PC-3 (cell line): Measurements from ENCODE around the gene TCF20. TPM values are rescaled to one million over a fixed set of nuclear protein-coding genes. Genes with fewer than 3 reads are reported as not detected.

Source experiments
- ATAC-seq: fragments of 200-7000 bp; cut with Tn5 transposase; 2 replicates; pipeline ENCODE4 v1.9.1; 2020; ENCODE audit warnings: mild to moderate bottlenecking, moderate library complexity
- BruUV-seq: library from RNA; stranded (reverse); fragments of 400-500 nt; replicated peaks from 2 replicates; lab custom pipeline; 2021; lab: Mats Ljungman, UMichigan
- CTCF ChIA-PET: fragments of 300-600 bp; sonication (Branson Sonifier 250); formaldehyde crosslinking; loops from one replicate; lab custom pipeline; 2022; ENCODE audit warnings: antibody characterized with exemption; lab: Charles Lee
- POLR2A ChIA-PET: fragments of 300-600 bp; sonication (Branson Sonifier 250); formaldehyde crosslinking; loops from one replicate; lab custom pipeline; 2022; ENCODE audit warnings: antibody characterized with exemption; ENCODE audit not compliant: unreplicated experiment; lab: Charles Lee
- DNase-seq: peaks from one replicate; pipeline ENCODE4 v3.0.0-alpha.2; 2015
- H2AFZ ChIP-seq: fragments of 300-600 bp; sonication (generic); 2 replicates; pipeline ENCODE4 v1.6.0; 2016; ENCODE audit warnings: antibody characterized with exemption, low read length
- H3F3A ChIP-seq: fragments of 300-600 bp; sonication (generic); one replicate; pipeline ENCODE4 v1.6.0; 2017; ENCODE audit warnings: antibody characterized with exemption, low read length, control low read depth, mild to moderate bottlenecking; ENCODE audit not compliant: unreplicated experiment
- H3K27ac ChIP-seq: fragments of 300-600 bp; sonication (generic); 2 replicates; pipeline ENCODE4 v1.5.1; 2016; ENCODE audit warnings: mild to moderate bottlenecking, low read length
- H3K27me3 ChIP-seq: fragments of 300-600 bp; sonication (generic); 2 replicates; pipeline ENCODE4 v1.6.1; 2016; ENCODE audit warnings: low read length, mixed read lengths
- H3K36me3 ChIP-seq: fragments of 300-600 bp; sonication (generic); 2 replicates; pipeline ENCODE4 v1.6.1; 2016; ENCODE audit warnings: low read depth, mixed run types, low read length, mixed read lengths
- H3K4me1 ChIP-seq: fragments of 300-600 bp; sonication (generic); 2 replicates; pipeline ENCODE4 v1.5.1; 2016; ENCODE audit warnings: low read length; ENCODE audit not compliant: insufficient read depth
- H3K4me2 ChIP-seq: fragments of 300-600 bp; sonication (generic); 2 replicates; pipeline ENCODE4 v1.6.0; 2016; ENCODE audit warnings: low read length
- H3K4me3 ChIP-seq: fragments of 300-600 bp; sonication (generic); 2 replicates; pipeline ENCODE4 v1.5.1; 2016; ENCODE audit warnings: mild to moderate bottlenecking, low read length, mixed read lengths
- H3K79me2 ChIP-seq: fragments of 300-600 bp; sonication (generic); 2 replicates; pipeline ENCODE4 v1.6.1; 2017; ENCODE audit warnings: low read length, mixed read lengths
- H3K9ac ChIP-seq: fragments of 300-600 bp; sonication (generic); 2 replicates; pipeline ENCODE4 v1.6.0; 2016; ENCODE audit warnings: mild to moderate bottlenecking, low read length
- H3K9me2 ChIP-seq: fragments of 300-600 bp; sonication (generic); replicated peaks from 2 replicates; pipeline ENCODE4 v1.6.1; 2016; ENCODE audit warnings: mixed run types, low read length, mixed read lengths
- H3K9me3 ChIP-seq: fragments of 300-600 bp; sonication (generic); 2 replicates; pipeline ENCODE4 v1.6.1; 2016; ENCODE audit warnings: low read length, mixed read lengths
- H4K20me1 ChIP-seq: fragments of 300-600 bp; sonication (generic); 2 replicates; pipeline ENCODE4 v1.6.1; 2016; ENCODE audit warnings: low read length, mixed read lengths
- EZH2 ChIP-seq: fragments of 300-600 bp; sonication (generic); IDR thresholded peaks from one replicate; pipeline ENCODE4 v1.6.1; 2017; ENCODE audit warnings: antibody characterized with exemption, mild to moderate bottlenecking, low read length; ENCODE audit not compliant: unreplicated experiment
- EZH2phosphoT487 ChIP-seq: fragments of 300-600 bp; sonication (generic); IDR thresholded peaks from 2 replicates; pipeline ENCODE4 v1.6.1; 2018; ENCODE audit warnings: mild to moderate bottlenecking, antibody characterized with exemption, low read length, borderline replicate concordance
- intact Hi-C: fragments of 100-400 bp; cut with micrococcal nuclease; formaldehyde crosslinking; loops from 2 replicates; pipeline ENCODE4 v1.9.0; 2023
- total RNA-seq: library from RNA; depleted of rRNA; stranded (reverse); fragments of >200 nt; gene quantifications from 2 replicates; pipeline ENCODE4 v1.2.3, GENCODE V29; 2014
- TF ChIP-seq, protein P1 (sequence below): fragments of 300-600 bp; sonication (generic); conservative IDR thresholded peaks from 2 replicates; pipeline ENCODE4 v1.5.1; 2017; ENCODE audit warnings: antibody characterized with exemption, low read depth, mild to moderate bottlenecking, low read length

Gene TCF20
- total RNA-seq, 1 experiment from 2014 or later: 36.0 TPM

DNA sequence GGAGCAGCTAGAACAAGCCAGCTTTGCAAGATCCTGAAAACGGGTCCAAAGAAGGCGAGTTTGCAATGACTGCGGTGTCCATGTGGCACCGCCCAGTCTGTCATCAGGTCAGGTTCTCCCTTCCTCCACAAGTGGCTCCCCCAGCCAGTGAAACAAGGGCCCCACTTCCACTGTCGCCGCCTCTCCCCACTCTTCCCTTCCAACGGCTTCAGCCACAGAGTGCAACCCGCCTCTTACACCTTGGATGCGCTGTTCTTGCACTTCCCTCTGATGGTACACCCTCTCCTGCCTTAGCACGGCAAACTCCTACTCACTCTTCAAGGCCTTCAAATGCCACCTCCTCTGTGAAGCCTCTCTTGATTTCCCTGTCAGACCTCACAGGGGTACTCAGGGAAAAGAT is 10.8 kb upstream of the TCF20 start:
- no peaks in the 10 kb centered on the region for H3K9me3 ChIP-seq
- intact Hi-C loops: no loop called here
- no peaks in the 10 kb centered on the region for H4K20me1 ChIP-seq
- BruUV-seq: no TSS peak
- no peaks in the 10 kb centered on the region for H3K27me3 ChIP-seq
- no peak overlapping the region for H2AFZ ChIP-seq
- POLR2A ChIA-PET: no interaction called here
- H3K79me2 ChIP-seq: no peaks in the 10 kb centered on the region
- H3K36me3 ChIP-seq: no peaks in the 10 kb centered on the region
- no peak overlapping the region for H3K4me2 ChIP-seq
- H3K9me2 ChIP-seq: no peaks in the 10 kb centered on the region
- no peak overlapping the region for H3K9ac ChIP-seq
- H3K27ac ChIP-seq: no peak overlapping the region
- ATAC-seq: no peak
- no peak overlapping the region for H3K4me3 ChIP-seq
- no peak for DNase-seq
- H3F3A ChIP-seq: no peaks in the 10 kb centered on the region
- TF ChIP-seq, protein P1, sequence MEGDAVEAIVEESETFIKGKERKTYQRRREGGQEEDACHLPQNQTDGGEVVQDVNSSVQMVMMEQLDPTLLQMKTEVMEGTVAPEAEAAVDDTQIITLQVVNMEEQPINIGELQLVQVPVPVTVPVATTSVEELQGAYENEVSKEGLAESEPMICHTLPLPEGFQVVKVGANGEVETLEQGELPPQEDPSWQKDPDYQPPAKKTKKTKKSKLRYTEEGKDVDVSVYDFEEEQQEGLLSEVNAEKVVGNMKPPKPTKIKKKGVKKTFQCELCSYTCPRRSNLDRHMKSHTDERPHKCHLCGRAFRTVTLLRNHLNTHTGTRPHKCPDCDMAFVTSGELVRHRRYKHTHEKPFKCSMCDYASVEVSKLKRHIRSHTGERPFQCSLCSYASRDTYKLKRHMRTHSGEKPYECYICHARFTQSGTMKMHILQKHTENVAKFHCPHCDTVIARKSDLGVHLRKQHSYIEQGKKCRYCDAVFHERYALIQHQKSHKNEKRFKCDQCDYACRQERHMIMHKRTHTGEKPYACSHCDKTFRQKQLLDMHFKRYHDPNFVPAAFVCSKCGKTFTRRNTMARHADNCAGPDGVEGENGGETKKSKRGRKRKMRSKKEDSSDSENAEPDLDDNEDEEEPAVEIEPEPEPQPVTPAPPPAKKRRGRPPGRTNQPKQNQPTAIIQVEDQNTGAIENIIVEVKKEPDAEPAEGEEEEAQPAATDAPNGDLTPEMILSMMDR: no peak
- TF ChIP-seq EZH2 (no peak), EZH2phosphoT487 (no peak)
- CTCF ChIA-PET: no interaction called here
- H3K4me1 ChIP-seq: no peaks in the 10 kb centered on the region

DNA sequence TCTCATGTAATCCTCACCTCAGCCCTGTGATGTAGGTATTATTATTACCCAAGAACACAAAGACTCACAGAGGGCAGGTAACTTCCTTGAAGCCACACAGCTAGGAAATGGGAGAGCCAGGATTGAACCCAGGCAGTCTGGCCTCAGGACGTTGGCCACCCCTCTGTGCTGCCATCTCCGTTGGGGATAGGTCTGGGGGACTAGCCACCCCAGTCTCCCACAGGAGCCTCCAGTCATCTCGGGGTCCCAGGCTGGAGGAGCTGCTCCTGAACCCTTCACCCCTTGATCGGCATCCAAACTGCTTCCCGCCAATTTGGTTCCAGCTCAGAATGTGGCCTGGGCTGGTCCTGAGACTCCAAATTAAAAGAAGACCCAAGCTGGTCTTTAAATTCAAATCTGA is 10.4 kb upstream of the TCF20 start:
- Histone ChIP-seq H4K20me1 (no peaks in the 10 kb centered on the region), H3K36me3 (no peaks in the 10 kb centered on the region), H3K4me3 (no peak overlapping the region), H3F3A (no peaks in the 10 kb centered on the region), H3K27ac (no peak overlapping the region), H3K79me2 (no peaks in the 10 kb centered on the region), H3K9me3 (no peaks in the 10 kb centered on the region), H2AFZ (no peak overlapping the region), H3K9me2 (no peaks in the 10 kb centered on the region), H3K9ac (no peak overlapping the region), H3K27me3 (no peaks in the 10 kb centered on the region), H3K4me2 (no peak overlapping the region), H3K4me1 (no peaks in the 10 kb centered on the region)
- intact Hi-C loops: no loop called here
- ChIA-PET POLR2A (no interaction called here), CTCF (no interaction called here)
- TF ChIP-seq EZH2phosphoT487 (no peak), EZH2 (no peak)
- TF ChIP-seq, protein P1: no peak
- no TSS peak for BruUV-seq
- DNase-seq (no peak), ATAC-seq (no peak)

DNA sequence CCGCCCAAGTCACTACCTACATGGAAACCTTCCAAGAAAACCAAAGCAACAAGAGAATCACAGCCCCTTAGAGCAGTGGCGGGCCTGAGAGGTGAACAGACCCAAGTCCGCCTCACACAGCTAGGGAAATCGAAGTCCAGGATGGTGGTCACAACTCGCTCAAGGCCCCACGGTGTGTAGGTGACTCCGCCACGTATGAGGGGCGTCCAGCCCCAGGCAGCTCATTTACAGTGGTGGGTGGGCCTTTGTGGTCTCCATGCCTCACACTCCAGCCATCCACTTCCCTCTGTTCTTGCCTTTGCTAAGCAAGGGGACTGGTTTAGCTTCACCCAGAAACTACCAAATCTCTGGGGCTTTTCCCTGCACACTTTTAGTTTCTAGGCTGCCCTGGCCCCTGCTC is 9.7 kb upstream of the TCF20 start:
- Histone ChIP-seq H3K27me3 (no peaks in the 10 kb centered on the region), H3F3A (no peaks in the 10 kb centered on the region), H3K4me3 (no peak overlapping the region), H3K9ac (no peak overlapping the region), H3K4me1 (no peaks in the 10 kb centered on the region), H3K36me3 (no peaks in the 10 kb centered on the region), H4K20me1 (no peaks in the 10 kb centered on the region), H3K4me2 (no peak overlapping the region), H3K9me2 (no peaks in the 10 kb centered on the region), H3K27ac (no peak overlapping the region), H3K79me2 (no peaks in the 10 kb centered on the region), H2AFZ (no peak overlapping the region), H3K9me3 (no peaks in the 10 kb centered on the region)
- no peak for TF ChIP-seq EZH2phosphoT487
- TF ChIP-seq, protein P1: no peak
- no peak for TF ChIP-seq EZH2
- ChIA-PET POLR2A (no interaction called here), CTCF (no interaction called here)
- ATAC-seq (no peak), DNase-seq (no peak)
- BruUV-seq: no TSS peak
- intact Hi-C loops: no loop called here
